HS-27A (cell line): ENCODE results near the gene TGFB3.
"Not testable (repeated sequence)": the region's sequence is repeated elsewhere in the genome, so short reads cannot be mapped to it uniquely, and the experiment has no call there.

Experiments
- DNase-seq: peaks from one replicate; pipeline ENCODE4 v3.0.0-alpha.2; 2012; ENCODE audit warnings: low read depth, missing footprints

The TGFB3 gene

GRCh38 chr14:75981426-75982265, at the start of gene TGFB3:
TSS of gene TGFB3 (minus strand) at chr14:75981995. CDS start at chr14:75980893, 1,102 bp downstream.
- DNase-seq = peak; percentile 60

GRCh38 chr14:76024211-76024907, 42.6 kb upstream of the TGFB3 start:
- DNase-seq = no peak

- DNase-seq = no peak
Measured at GRCh38 chr14:76023757-76024156, 42.0 kb upstream of the TGFB3 start.

DNA sequence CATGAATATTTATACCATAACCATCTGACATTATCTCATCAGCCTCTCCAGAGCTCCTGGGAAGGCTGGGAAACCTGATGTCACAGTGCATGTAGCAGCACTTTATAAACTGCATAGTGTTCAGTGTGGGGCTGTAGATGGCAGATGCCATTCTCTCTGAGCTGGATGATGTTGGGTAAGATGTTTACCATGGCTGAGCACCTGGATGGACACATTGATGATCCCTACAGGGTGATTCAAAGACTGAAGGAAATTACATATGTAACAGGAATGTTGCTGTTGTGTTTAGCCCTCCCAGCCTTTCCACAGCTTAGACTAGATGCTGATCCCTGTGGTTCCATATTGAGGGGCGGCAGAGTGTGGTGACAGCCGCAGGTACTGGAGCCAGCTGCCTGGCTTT, 41.2 kb upstream of the TGFB3 start:
- DNase-seq = no peak

GRCh38 chr14:76019676-76020075, 37.9 kb upstream of the TGFB3 start:
- DNase-seq = no peak

DNA sequence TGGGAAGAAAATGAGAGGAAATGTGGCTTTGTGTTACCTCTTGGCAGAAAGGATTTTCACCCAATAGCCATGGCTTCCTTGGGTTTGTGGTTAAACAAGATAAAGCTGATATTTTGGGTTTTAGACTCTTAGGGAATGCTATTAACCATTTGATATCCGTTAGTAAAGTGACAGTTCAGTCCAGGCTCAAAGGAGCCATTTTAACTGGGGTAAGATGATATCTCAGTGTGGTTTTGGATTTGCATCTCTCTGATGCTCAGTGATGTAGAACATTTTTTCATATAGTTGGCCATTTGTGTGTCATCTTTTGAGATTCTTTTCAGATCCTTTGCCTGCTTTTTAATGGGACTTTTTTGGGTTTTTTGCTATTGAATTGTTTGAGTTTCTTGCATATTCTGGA, 33.9 kb upstream of the TGFB3 start:
- DNase-seq = no peak

GRCh38 chr14:76015191-76015590, 33.4 kb upstream of the TGFB3 start:
- DNase-seq = no peak

DNA sequence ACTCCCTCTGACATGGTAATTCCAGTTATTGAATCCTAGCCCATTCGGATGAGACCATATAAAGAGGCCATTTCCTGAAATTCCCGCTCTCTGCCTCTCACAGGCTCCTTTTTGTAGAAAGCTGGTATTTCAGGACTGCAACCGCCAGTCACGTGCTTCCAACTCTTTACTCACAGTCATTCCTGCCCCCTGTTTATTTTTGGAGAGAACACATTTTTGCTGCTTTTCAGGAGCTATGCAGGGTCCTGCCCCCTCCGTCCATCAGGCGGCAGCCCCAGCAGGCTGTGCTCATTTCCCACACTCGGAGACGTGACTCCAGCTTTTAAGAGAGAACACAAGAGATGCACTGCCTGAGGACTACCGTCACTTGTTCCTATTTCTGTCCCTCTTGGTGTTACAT, 30.6 kb upstream of the TGFB3 start:
- no peak for DNase-seq

GRCh38 chr14:76011930-76012329, 30.1 kb upstream of the TGFB3 start:
- DNase-seq = no peak

- DNase-seq = not testable (repeated sequence)
Measured at GRCh38 chr14:76009627-76010026, 27.8 kb upstream of the TGFB3 start.

DNA sequence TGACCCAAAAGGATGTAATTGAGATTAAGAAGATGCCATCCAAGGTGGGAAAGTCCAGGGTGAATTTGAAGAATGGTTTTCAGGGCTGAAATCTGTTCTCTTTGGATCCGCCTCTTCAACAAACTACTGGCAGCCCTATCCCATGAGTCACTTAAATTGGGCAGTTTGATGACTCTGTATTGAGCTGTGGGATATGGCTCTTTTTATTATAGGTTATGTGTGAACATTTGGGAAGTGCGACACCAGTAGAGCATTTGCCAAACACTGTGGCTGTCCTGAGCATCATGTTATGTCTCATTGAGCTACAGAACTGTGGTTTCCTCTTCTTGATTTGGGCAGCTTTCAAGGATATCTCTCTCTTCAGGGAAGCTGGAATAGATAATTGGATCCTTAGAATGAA, 26.1 kb upstream of the TGFB3 start:
- no peak for DNase-seq

- DNase-seq = no peak
Measured at GRCh38 chr14:76007379-76007778, 25.6 kb upstream of the TGFB3 start.

- DNase-seq = no peak
Measured at GRCh38 chr14:76006253-76006652, 24.5 kb upstream of the TGFB3 start.

DNA sequence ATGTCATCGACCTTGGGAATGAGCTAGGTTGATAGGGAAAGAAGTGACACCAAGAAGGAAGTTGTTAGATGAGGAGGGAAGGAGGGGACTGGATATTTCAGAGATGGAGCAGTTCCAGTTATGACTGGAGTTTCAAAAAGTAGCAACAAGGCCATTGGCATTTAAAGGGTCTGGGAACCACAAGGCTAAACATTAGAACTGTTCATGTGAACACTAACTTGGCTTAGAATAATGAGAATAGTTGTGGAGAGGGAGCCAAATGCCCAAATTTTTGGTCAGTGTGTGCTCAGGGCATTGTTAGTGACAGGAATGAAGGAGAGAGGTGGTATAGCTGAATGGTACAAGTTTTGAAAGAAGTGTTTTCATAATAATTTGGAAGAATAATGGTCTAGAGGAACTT, 20.6 kb upstream of the TGFB3 start:
- DNase-seq = no peak

GRCh38 chr14:75999511-76000190, 17.9 kb upstream of the TGFB3 start:
- no peak for DNase-seq

GRCh38 chr14:75996488-75996887, 14.7 kb upstream of the TGFB3 start:
- DNase-seq = no peak

DNA sequence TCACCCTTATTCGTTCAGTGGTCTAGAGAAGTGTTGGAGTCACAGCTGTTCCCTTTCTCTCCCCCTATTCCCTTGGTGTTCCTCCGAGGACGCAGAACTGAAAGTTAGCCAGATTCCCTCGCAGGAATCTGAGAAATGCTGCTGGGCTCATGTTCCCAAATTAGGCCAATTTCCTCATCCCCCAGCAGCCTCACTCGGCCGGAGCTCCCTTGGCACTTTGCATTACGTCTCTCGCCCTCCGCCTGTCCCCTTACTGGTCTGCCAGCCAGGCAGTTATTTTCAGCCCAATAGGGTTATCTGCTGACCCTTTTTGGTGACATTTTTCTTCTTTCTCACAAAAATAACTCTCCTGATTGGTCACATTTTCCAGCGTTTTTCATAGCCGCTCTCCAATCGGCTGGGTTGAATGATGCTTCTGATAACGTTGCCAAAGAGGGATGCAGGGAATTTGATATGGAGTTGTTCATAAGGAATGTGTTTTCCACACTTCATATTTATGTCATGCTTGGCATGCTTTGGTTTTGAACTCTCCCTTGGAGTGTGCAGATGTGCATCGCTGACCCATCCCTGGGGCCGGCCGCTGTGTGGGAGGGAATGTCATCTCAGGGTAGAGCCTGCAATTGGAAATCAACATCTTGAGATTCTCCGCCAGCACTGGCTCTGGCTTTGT, 13.7 kb upstream of the TGFB3 start:
- no peak for DNase-seq

DNA sequence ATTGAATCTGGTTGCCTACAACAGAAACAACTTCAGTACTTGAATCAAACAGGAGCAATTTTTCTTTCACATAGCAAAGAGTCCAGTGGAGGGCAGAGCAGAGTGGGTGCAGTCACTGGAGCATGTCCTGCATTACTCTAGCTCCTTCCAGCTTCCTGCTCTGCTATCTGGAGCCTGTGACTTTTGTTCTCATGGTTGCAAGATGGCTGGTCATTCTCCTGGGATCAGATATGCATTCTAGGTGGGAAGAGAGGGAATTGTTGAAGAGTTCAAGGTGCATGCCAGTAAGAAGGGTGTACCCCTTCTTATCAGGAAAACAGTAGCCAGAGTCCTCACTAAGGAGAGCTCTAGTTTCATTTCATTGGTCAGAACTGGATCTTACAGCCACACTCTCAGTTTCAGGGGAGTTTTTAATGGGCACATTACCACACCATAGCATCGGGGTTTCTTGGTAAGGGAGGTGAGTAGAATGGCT, 11.8 kb upstream of the TGFB3 start:
- no peak for DNase-seq

- DNase-seq = no peak
Measured at GRCh38 chr14:75991753-75992152, 10.0 kb upstream of the TGFB3 start.

GRCh38 chr14:75990297-75990696, 8.5 kb upstream of the TGFB3 start:
- no peak for DNase-seq

DNA sequence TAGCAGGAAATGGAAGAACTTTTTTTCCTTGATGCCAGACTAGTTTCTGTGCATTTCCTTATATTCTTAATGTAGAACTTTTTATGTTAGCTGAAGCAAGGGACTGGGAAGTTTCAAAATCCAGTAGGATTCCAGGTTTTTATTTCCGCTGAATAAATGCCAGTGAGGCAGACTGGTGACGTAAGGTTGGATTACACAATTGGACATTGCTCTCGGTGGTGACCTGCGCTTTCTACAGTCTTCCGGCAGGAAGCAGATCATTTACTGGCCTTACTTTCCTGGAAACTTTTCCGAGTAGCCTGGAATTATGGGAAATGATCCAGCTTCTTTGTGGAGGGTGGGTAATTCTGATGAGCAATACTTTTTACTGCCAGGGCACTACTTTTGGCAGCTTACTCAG, 7.3 kb upstream of the TGFB3 start:
- no peak for DNase-seq
